ENCODE results near the gene PLSCR2. TPM values are rescaled to one million over a fixed set of nuclear protein-coding genes. Genes with fewer than 3 reads are reported as not detected.

Gene PLSCR2
- total and polyA plus RNA-seq, 2 experiments from 2014 or later = not detected

DNA sequence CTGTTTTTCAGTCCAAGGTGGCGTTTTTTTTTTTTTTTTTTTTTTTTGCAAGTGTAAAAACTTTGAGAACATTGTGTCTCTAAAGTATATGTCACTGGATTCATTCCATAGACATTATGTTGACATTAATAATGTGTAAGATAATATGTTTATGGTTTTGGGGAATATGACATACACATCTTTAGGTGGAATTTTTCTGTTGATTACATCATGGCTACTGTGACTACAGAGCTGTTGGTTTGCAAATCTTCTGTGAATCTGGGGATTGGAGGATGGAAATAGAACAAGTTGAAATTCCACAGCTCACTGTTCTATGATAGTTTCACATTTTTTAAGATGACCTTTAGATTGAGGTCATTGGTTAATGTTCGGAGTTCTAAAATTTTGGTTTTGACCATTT is 24.4 kb upstream of the PLSCR2 start:
- WGBS, 2 experiments (ENCODE audit: low coverage in 1 of 2, low lambda C conversion rate in 2 of 2, missing lambda C conversion rate in 2 of 2) = 87 to 93% methylated on average over 2 of the region's 2 CpGs
- 0 out of 2 replicates have a peak, but pooled peaks cover 11% of the 10 kb centered on the region for H3K4me1 ChIP-seq (ENCODE audit: insufficient read depth)
- H3K9me2 ChIP-seq (ENCODE audit: insufficient read depth) = no peaks in the 10 kb centered on the region; the same call in 1 of the 2 replicates
- no peak overlapping the region for H3K4me3 ChIP-seq
- peaks cover 17% of the 10 kb centered on the region for H3F3A ChIP-seq (ENCODE audit: insufficient read depth)
- H2AFZ ChIP-seq = no peak overlapping the region
- TF ChIP-seq EZH2phosphoT487 (IDR thresholded peaks at IDR 0.05; ENCODE audit: insufficient read depth, low read depth) (no peak), EZH2 (IDR thresholded peaks at IDR 0.05; ENCODE audit: insufficient read depth, poor library complexity, severe bottlenecking) (no peak)
- H3K27me3 ChIP-seq (replicated peaks; ENCODE audit: insufficient read depth) = no peaks in the 10 kb centered on the region
- H3K4me2 ChIP-seq (ENCODE audit: unreplicated experiment) = no peak overlapping the region
- H3K79me2 ChIP-seq (ENCODE audit: insufficient read depth) = no peaks in the 10 kb centered on the region
- no peaks in the 10 kb centered on the region for H3K36me3 ChIP-seq (ENCODE audit: low read depth)
- no peaks in the 10 kb centered on the region for H3K9me3 ChIP-seq (ENCODE audit: low read depth)
- no peak for DNase-seq
- in situ Hi-C loops (cut with MboI) = no loop called here
- H4K20me1 ChIP-seq (ENCODE audit: insufficient read depth) = no peaks in the 10 kb centered on the region
- H3K9ac ChIP-seq = no peak overlapping the region
- no peak overlapping the region for H3K27ac ChIP-seq

DNA sequence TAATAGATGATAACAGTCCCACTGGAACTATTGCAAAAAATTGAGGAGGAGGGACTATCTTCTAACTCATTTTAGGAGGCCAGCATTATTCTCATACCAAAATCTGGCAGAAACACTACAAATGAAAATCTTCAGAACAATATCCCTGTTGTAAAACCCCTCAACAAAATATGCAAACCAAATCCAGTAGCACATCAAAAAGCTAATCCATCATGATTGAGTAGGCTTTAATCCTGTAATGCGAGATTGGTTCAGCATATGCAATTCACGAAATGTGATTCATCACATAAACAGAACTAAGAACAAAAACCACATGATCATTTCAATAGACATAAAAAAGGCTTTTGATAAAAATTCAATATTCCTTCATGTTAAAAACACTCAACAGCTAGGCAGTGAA is 23.9 kb upstream of the PLSCR2 start:
- Histone ChIP-seq H2AFZ (no peak overlapping the region), H3F3A (ENCODE audit: insufficient read depth) (peaks cover 17% of the 10 kb centered on the region), H3K79me2 (ENCODE audit: insufficient read depth) (no peaks in the 10 kb centered on the region), H3K4me3 (no peak overlapping the region), H3K27ac (no peak overlapping the region), H4K20me1 (ENCODE audit: insufficient read depth) (no peaks in the 10 kb centered on the region), H3K27me3 (replicated peaks; ENCODE audit: insufficient read depth) (no peaks in the 10 kb centered on the region), H3K36me3 (ENCODE audit: low read depth) (no peaks in the 10 kb centered on the region), H3K4me1 (ENCODE audit: insufficient read depth) (0 out of 2 replicates have a peak, but pooled peaks cover 11% of the 10 kb centered on the region), H3K9me3 (ENCODE audit: low read depth) (no peaks in the 10 kb centered on the region), H3K4me2 (ENCODE audit: unreplicated experiment) (no peak overlapping the region), H3K9me2 (ENCODE audit: insufficient read depth) (no peaks in the 10 kb centered on the region; the same call in 1 of the 2 replicates), H3K9ac (no peak overlapping the region)
- TF ChIP-seq EZH2phosphoT487 (IDR thresholded peaks at IDR 0.05; ENCODE audit: insufficient read depth, low read depth) = no peak
- TF ChIP-seq EZH2 (IDR thresholded peaks at IDR 0.05; ENCODE audit: insufficient read depth, poor library complexity, severe bottlenecking) = no peak
- WGBS, 2 experiments (ENCODE audit: low coverage in 1 of 2, low lambda C conversion rate in 2 of 2, missing lambda C conversion rate in 2 of 2) = 84 to 93% methylated on average over 2 of the region's 2 CpGs
- no peak for DNase-seq
- in situ Hi-C loops (cut with MboI) = no loop called here

DNA sequence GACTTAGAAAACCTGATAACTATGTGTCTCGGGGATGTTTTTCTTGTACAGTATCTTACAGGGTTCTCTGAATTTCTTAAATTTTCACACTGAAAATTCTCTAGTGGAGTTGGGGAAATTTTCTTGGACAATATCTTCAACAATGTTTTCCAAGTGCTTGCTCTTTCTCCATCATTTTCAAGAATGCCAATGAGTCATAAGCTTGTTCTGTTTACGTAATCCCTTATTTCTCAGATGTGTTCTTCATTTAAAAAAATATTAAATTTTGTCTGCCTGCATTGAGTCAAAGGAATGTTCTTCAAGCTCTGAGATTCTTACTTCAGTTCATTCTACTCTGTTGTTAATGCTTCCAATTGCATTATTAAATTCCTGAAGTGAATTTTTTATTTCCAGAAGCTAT is 21.9 kb upstream of the PLSCR2 start:
- in situ Hi-C loops (cut with MboI) = no loop called here
- peaks cover 13% of the 10 kb centered on the region for H3F3A ChIP-seq (ENCODE audit: insufficient read depth)
- no peak overlapping the region for H3K27ac ChIP-seq
- H3K9ac ChIP-seq = no peak overlapping the region
- H3K27me3 ChIP-seq (replicated peaks; ENCODE audit: insufficient read depth) = no peaks in the 10 kb centered on the region
- H2AFZ ChIP-seq = no peak overlapping the region
- 32 to 42% methylated on average over 2 of the region's 2 CpGs for WGBS, 2 experiments (ENCODE audit: low coverage in 1 of 2, low lambda C conversion rate in 2 of 2, missing lambda C conversion rate in 2 of 2)
- peak; percentile 59 for DNase-seq
- no peaks in the 10 kb centered on the region for H3K79me2 ChIP-seq (ENCODE audit: insufficient read depth)
- H3K4me3 ChIP-seq = no peak overlapping the region
- no peaks in the 10 kb centered on the region; the same call in 1 of the 2 replicates for H3K9me2 ChIP-seq (ENCODE audit: insufficient read depth)
- no peak overlapping the region for H3K4me2 ChIP-seq (ENCODE audit: unreplicated experiment)
- no peaks in the 10 kb centered on the region for H4K20me1 ChIP-seq (ENCODE audit: insufficient read depth)
- TF ChIP-seq EZH2phosphoT487 (IDR thresholded peaks at IDR 0.05; ENCODE audit: insufficient read depth, low read depth) (no peak), EZH2 (IDR thresholded peaks at IDR 0.05; ENCODE audit: insufficient read depth, poor library complexity, severe bottlenecking) (no peak)
- H3K9me3 ChIP-seq (ENCODE audit: low read depth) = no peaks in the 10 kb centered on the region
- H3K4me1 ChIP-seq (ENCODE audit: insufficient read depth) = 0 out of 2 replicates have a peak, but pooled peaks cover 7% of the 10 kb centered on the region
- H3K36me3 ChIP-seq (ENCODE audit: low read depth) = no peaks in the 10 kb centered on the region

DNA sequence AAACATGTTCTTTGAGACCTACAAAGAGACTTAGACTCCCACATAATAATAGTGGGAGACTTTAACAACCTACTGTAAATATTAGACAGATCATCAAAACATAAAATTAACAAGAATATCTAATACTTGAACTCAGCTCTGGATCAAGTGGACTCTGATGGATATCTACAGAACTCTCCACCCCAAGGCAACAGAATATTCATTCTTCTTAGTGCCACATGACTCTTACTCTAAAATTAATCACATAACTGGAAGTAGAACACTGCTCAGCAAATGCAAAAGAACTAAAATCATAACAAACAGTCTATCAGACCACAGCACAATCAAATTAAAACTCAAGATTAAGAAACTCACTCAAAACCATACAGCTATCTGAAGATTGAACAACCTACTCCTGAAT is 15.9 kb upstream of the PLSCR2 start:
- Histone ChIP-seq H3K9ac (no peak overlapping the region), H3K79me2 (ENCODE audit: insufficient read depth) (no peaks in the 10 kb centered on the region), H3K9me2 (ENCODE audit: insufficient read depth) (no peaks in the 10 kb centered on the region), H3K27me3 (replicated peaks; ENCODE audit: insufficient read depth) (no peaks in the 10 kb centered on the region), H3K27ac (no peak overlapping the region), H3K9me3 (ENCODE audit: low read depth) (no peaks in the 10 kb centered on the region), H3K4me2 (ENCODE audit: unreplicated experiment) (no peak overlapping the region), H4K20me1 (ENCODE audit: insufficient read depth) (no peaks in the 10 kb centered on the region), H3K4me3 (no peak overlapping the region), H3K4me1 (ENCODE audit: insufficient read depth) (no peaks in the 10 kb centered on the region), H3F3A (ENCODE audit: insufficient read depth) (no peaks in the 10 kb centered on the region), H3K36me3 (ENCODE audit: low read depth) (no peaks in the 10 kb centered on the region), H2AFZ (no peak overlapping the region)
- in situ Hi-C loops (cut with MboI) = no loop called here
- no peak for DNase-seq
- no peak for TF ChIP-seq EZH2 (IDR thresholded peaks at IDR 0.05; ENCODE audit: insufficient read depth, poor library complexity, severe bottlenecking)
